ENCODE results near the gene MYBPC3. TPM values are rescaled to one million over a fixed set of nuclear protein-coding genes. Genes with fewer than 3 reads are reported as not detected.

Gene MYBPC3
- total RNA-seq, 1 experiment from 2014 or later, result 0.07 TPM

GRCh38 chr11:47376107-47376524 is 23.6 kb upstream of the MYBPC3 start (continued):
- no peak for TF ChIP-seq PRDM15 (CRISPR knock-in tag; IDR thresholded peaks at IDR 0.05)
- TF ChIP-seq NFE2L1 (CRISPR knock-in tag; IDR thresholded peaks at IDR 0.05), result no peak
- TF ChIP-seq FOXK1 (CRISPR knock-in tag; IDR thresholded peaks at IDR 0.05), result no peak
- TF ChIP-seq ZMAT4 (CRISPR knock-in tag; IDR thresholded peaks at IDR 0.05), result no peak
- TF ChIP-seq FOXP1 (CRISPR knock-in tag; IDR thresholded peaks at IDR 0.05; ENCODE audit: borderline replicate concordance), result no peak

- H3K36me3 Mint-ChIP-seq, result no peaks in the 10 kb centered on the region
- ATAC-seq (no peak), DNase-seq (ENCODE audit: low spot score) (no peak)
- TF ChIP-seq NFE2L1 (CRISPR knock-in tag; IDR thresholded peaks at IDR 0.05), result no peak
- no peak for TF ChIP-seq MAX (CRISPR knock-in tag; IDR thresholded peaks at IDR 0.05)
- TF ChIP-seq ZNF423 (CRISPR knock-in tag; IDR thresholded peaks at IDR 0.05), result no peak
- no peak for TF ChIP-seq OVOL2 (CRISPR knock-in tag; IDR thresholded peaks at IDR 0.05; ENCODE audit: borderline replicate concordance)
- TF ChIP-seq E2F4 (CRISPR knock-in tag; IDR thresholded peaks at IDR 0.05; ENCODE audit: borderline replicate concordance, low read depth), result no peak
- no peak for TF ChIP-seq ATF6 (CRISPR knock-in tag; IDR thresholded peaks at IDR 0.05)
- no peak overlapping the region for H3K4me3 Mint-ChIP-seq
- H3K9me3 Mint-ChIP-seq, result no peaks in the 10 kb centered on the region
- no peaks in the 10 kb centered on the region for H3K27me3 Mint-ChIP-seq (ENCODE audit: low read depth)
- H3K27ac Mint-ChIP-seq, result no peak overlapping the region
- H3K4me1 Mint-ChIP-seq, result peaks cover 2% of the 10 kb centered on the region; the same call in 1 of the 2 replicates
- ChIA-PET POLR2A (no interaction called here), CTCF (interaction anchor here (1.7 to 3.2 kb wide), 4 partner anchors 13 to 40 kb away, joined by 4 to 33 read pairs (median 19); partner anchors contain the start of gene SLC39A13)
These were observed 23.1 kb upstream of the MYBPC3 start for GRCh38 chr11:47375546-47376085.

GRCh38 chr11:47375020-47375419 is 22.5 kb upstream of the MYBPC3 start:
- POLR2A ChIA-PET, result no interaction called here
- CTCF ChIA-PET, result interaction anchor here (0.8 to 3.2 kb wide), 15 partner anchors 13 to 190 kb away, joined by 3 to 33 read pairs (median 6); partner anchors contain the start of gene SLC39A13
- no peaks in the 10 kb centered on the region for H3K9me3 Mint-ChIP-seq
- H3K4me3 Mint-ChIP-seq, result no peak overlapping the region
- H3K36me3 Mint-ChIP-seq, result no peaks in the 10 kb centered on the region
- DNase-seq (ENCODE audit: low spot score) (no peak), ATAC-seq (no peak)
- no peaks in the 10 kb centered on the region for H3K27me3 Mint-ChIP-seq (ENCODE audit: low read depth)
- H3K27ac Mint-ChIP-seq, result no peak overlapping the region
- H3K4me1 Mint-ChIP-seq, result peaks cover 2% of the 10 kb centered on the region; the same call in 1 of the 2 replicates
- TF ChIP-seq ETV6 (CRISPR knock-in tag; IDR thresholded peaks at IDR 0.05) (no peak), ARID4B (CRISPR knock-in tag; IDR thresholded peaks at IDR 0.05; ENCODE audit: borderline replicate concordance) (no peak), PREB (CRISPR knock-in tag; IDR thresholded peaks at IDR 0.05; ENCODE audit: borderline replicate concordance) (no peak), EMX1 (CRISPR knock-in tag; IDR thresholded peaks at IDR 0.05) (no peak), ESRRA (CRISPR knock-in tag; IDR thresholded peaks at IDR 0.05; ENCODE audit: borderline replicate concordance) (no peak), FOXK1 (CRISPR knock-in tag; IDR thresholded peaks at IDR 0.05) (no peak), TEAD4 (CRISPR knock-in tag; IDR thresholded peaks at IDR 0.05) (no peak), MAX (CRISPR knock-in tag; IDR thresholded peaks at IDR 0.05) (no peak), CDX4 (CRISPR knock-in tag; IDR thresholded peaks at IDR 0.05; ENCODE audit: borderline replicate concordance) (no peak)

Data from WTC11 (cell line).